ENCODE data around the gene ADA.
"Not testable (repeated sequence)": the region's sequence is repeated elsewhere in the genome, so short reads cannot be mapped to it uniquely, and the experiment has no call there.

Gene ADA

GRCh38 chr20:44601801-44602204 is 49.7 kb downstream of the ADA start:
- in situ Hi-C loops (cut with MboI; ENCODE audit: low sequenced_read_pairs) = no loop called here

GRCh38 chr20:44601236-44601671 is 50.2 kb downstream of the ADA start:
- in situ Hi-C loops (cut with MboI; ENCODE audit: low sequenced_read_pairs) = no loop called here

- in situ Hi-C loops (cut with MboI; ENCODE audit: low sequenced_read_pairs) = no loop called here
Observed at GRCh38 chr20:44600758-44601201, 50.7 kb downstream of the ADA start.

GRCh38 chr20:44600301-44600700 is 51.2 kb downstream of the ADA start:
- in situ Hi-C loops (cut with MboI; ENCODE audit: low sequenced_read_pairs) = no loop called here

- in situ Hi-C loops (cut with MboI; ENCODE audit: low sequenced_read_pairs) = no loop called here
Observed at GRCh38 chr20:44599715-44600114, 51.8 kb downstream of the ADA start.

GRCh38 chr20:44598423-44599305 is 52.8 kb downstream of the ADA start:
- in situ Hi-C loops (cut with MboI; ENCODE audit: low sequenced_read_pairs) = no loop called here

- in situ Hi-C loops (cut with MboI; ENCODE audit: low sequenced_read_pairs) = no loop called here
Observed at GRCh38 chr20:44597930-44598329, 53.6 kb downstream of the ADA start.

GRCh38 chr20:44597516-44597915 is 54.0 kb downstream of the ADA start:
- in situ Hi-C loops (cut with MboI; ENCODE audit: low sequenced_read_pairs) = no loop called here

GRCh38 chr20:44596876-44597275 is 54.6 kb downstream of the ADA start:
- in situ Hi-C loops (cut with MboI; ENCODE audit: low sequenced_read_pairs) = no loop called here

- in situ Hi-C loops (cut with MboI; ENCODE audit: low sequenced_read_pairs) = no loop called here
Observed at GRCh38 chr20:44596010-44596409, 55.5 kb downstream of the ADA start.

- in situ Hi-C loops (cut with MboI; ENCODE audit: low sequenced_read_pairs) = no loop called here
Observed at GRCh38 chr20:44594730-44595129, 56.8 kb downstream of the ADA start.

- in situ Hi-C loops (cut with MboI; ENCODE audit: low sequenced_read_pairs) = no loop called here
Observed at GRCh38 chr20:44593751-44594150, 57.7 kb downstream of the ADA start.

- in situ Hi-C loops (cut with MboI; ENCODE audit: low sequenced_read_pairs) = no loop called here
Observed at GRCh38 chr20:44592366-44592765, 59.1 kb downstream of the ADA start.

- in situ Hi-C loops (cut with MboI; ENCODE audit: low sequenced_read_pairs) = no loop called here
Observed at GRCh38 chr20:44590980-44591778, 60.3 kb downstream of the ADA start.

- in situ Hi-C loops (cut with MboI; ENCODE audit: low sequenced_read_pairs) = no loop called here
Observed at GRCh38 chr20:44589537-44589936, 62.0 kb downstream of the ADA start.

- in situ Hi-C loops (cut with MboI; ENCODE audit: low sequenced_read_pairs) = not testable (repeated sequence)
Observed at GRCh38 chr20:44588321-44588720, 63.2 kb downstream of the ADA start.

- in situ Hi-C loops (cut with MboI; ENCODE audit: low sequenced_read_pairs) = no loop called here
Observed at GRCh38 chr20:44587035-44587980, 64.2 kb downstream of the ADA start.

- in situ Hi-C loops (cut with MboI; ENCODE audit: low sequenced_read_pairs) = no loop called here
Observed at GRCh38 chr20:44586289-44586911, 65.1 kb downstream of the ADA start.

GRCh38 chr20:44585057-44585963 is 66.2 kb downstream of the ADA start:
- in situ Hi-C loops (cut with MboI; ENCODE audit: low sequenced_read_pairs) = no loop called here
